ENCODE results near the gene IGFL2.

DNA sequence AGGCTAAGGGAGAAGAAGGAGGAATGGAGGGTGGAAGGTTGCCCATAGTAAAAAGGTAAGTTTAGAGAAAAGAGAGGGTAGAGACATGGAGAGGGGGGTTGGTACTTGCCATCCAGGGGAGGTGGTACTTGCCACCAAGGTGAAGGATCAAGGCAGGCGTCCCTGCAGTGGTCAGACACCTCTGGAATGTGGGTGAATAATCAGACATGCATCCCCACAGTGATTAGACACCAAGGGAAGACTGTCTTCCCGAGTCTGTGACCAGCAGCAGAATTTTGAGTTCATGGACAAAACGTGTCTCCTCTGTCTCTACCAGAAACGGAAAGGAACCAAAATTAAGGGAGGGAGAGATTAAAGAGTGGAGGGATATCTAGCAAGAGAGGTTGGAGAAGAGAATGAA, 54.4 kb downstream of the IGFL2 start:
- TF ChIP-seq POLR2A (IDR thresholded peaks at IDR 0.05) (no peak), CTCF (IDR thresholded peaks at IDR 0.05) (no peak)

All from lower leg skin (tissue), 3 donors.